ENCODE results near the gene WWC1.

WWC1 gene

DNA sequence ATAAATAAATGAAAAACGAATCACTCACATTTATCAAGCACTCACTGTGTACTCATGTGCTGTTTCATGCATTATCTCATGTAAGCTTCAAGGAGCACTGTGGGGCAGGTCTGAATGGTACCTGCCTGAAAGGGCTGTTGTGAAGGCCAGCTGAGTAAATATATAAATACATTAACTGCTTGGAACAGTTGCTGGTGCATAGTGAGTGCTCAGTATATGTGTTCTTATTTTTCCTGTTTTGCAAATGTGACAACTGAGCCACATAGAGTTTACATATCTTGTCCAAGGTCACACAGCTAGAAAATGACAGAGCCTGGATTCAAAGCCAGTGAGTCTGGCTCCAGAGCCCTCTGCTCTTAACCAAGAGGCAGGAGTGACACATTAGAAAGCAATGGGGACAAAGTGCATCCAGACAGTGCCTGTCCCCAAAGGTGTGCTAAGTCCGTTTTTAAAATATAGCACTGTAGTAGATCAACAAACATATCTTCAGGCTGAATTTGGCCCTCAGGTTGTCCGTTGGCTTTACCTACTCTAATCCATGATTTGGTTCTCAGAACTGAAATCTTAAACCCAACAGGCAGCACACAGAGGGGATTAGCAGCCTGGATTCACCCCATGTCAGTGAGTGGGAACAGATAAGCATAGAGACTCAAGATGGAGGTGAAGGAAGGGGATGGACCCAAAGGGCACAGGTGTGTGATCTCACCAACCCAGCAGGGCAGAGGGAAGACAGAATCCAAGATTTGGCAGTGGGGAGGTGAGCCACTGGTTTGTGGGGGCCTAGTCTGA, 70.8 kb downstream of the WWC1 start:
- DNase-seq (ENCODE audit: low read depth in 2 of 2): no peak

GRCh38 chr5:168364151-168364661, 72.8 kb downstream of the WWC1 start:
- no peak for DNase-seq (ENCODE audit: low read depth in 2 of 2)

- no peak for DNase-seq (ENCODE audit: low read depth in 2 of 2)
Observed at GRCh38 chr5:168364750-168365550, 73.5 kb downstream of the WWC1 start.

DNA sequence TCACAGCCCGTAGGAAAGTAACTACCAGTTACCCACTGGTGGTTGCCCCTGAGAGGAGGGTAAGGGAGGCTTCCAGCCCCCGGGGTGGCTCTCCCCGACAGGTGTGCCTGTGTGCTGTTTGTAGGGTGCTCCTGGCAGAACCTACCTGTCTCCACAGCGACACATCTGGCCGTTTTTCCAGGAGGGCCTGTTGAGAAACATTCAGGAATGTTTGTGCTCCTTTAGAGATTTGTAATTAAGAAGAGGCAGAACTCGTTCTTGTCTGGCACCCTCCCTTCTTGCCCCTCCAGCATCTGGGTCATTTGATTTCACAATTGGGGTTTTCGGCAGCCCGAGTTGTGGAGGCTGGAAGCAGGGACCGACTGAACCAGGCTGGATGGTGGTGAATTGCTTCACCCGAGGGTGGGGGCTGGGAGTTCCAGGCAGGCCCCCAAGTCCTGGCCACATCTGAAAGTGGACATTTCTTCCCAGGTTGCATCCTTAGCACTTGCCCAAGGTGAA, 74.2 kb downstream of the WWC1 start:
- no peak for DNase-seq (ENCODE audit: low read depth in 2 of 2)

DNA sequence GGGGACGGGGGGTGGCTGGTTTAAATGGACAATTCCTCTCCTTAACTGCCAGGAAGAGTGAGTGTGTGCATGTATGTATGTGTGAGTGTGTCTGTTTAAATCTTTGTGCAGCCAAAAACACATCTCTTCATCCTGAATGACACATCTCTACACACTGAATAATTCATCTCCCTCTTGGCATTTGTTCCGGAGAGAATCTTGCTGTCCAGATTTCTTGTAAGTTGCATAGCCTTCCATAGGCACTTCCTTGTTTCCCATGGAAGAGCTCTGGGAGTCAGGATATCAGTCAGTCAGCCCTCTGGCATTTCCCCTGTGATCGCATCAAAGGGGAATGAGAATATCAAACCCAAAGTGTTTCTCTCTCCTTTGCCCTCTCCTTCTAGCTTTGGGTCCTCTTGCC, 74.7 kb downstream of the WWC1 start:
- DNase-seq (ENCODE audit: low read depth in 2 of 2): no peak

DNA sequence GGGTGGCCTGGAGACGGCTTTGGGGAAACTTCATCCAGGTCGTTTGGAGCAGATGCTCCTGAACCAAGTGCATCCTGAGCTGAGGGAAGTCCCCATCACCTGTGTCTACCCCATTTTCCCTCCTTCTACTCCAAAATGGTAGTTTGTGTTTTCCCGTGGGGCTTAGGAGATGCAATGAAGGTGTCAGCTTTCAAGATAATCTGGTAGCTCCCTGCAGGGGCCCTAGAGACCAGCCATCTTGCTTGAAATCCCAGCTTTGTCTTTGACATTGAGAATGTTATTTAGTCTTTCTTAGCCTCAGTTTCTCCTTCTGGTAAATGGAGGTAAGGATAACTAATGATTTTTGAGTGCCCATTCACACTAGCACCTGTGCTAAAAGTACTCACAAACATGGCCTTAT, 77.4 kb downstream of the WWC1 start:
- DNase-seq (ENCODE audit: low read depth in 2 of 2): no peak

GRCh38 chr5:168370831-168371230, 79.4 kb downstream of the WWC1 start:
- DNase-seq (ENCODE audit: low read depth in 2 of 2): no peak

- DNase-seq (ENCODE audit: low read depth in 2 of 2): no peak
Observed at GRCh38 chr5:168372356-168372946, 81.0 kb downstream of the WWC1 start.

DNA sequence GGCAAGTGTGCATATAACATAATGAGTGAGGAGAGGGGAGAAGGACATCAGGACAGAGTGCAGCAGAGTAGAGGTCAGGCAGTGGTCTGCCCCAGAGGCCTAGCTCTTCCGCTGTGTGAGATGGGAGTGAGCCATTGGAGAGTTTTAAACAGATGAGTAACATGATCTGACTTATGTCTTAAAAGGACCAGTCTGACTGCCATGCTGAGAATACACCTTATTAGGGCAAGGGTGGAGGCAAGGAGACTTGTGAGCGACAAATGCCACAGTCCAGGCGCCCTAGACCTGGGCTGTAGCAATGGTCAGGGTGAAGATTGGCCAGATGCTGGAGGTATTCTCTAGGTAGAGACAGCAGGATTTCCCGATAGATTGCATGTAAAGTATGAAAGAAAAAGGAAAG, 83.1 kb downstream of the WWC1 start:
- no peak for DNase-seq (ENCODE audit: low read depth in 2 of 2)

GRCh38 chr5:168375214-168375613, 83.8 kb downstream of the WWC1 start:
- no peak for DNase-seq (ENCODE audit: low read depth in 2 of 2)

DNA sequence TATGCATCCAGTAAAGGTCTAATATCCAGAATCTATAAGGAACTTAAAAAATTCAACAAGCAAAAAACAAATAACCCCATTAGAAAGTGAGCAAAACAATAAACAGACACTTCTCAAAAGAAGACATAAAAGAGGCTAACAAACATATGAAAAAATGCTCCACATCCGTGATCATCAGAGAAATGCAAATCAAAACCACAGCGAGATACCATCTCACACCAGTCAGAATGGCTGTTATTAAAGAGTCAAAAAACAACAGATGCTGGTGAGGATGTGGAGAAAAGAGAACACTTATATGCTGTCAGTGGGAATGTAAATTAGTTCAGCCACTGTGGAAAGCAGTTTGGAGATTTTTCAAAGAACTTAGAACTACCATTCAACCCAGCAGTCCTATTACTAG, 86.1 kb downstream of the WWC1 start:
- no peak for DNase-seq (ENCODE audit: low read depth in 2 of 2)

DNA sequence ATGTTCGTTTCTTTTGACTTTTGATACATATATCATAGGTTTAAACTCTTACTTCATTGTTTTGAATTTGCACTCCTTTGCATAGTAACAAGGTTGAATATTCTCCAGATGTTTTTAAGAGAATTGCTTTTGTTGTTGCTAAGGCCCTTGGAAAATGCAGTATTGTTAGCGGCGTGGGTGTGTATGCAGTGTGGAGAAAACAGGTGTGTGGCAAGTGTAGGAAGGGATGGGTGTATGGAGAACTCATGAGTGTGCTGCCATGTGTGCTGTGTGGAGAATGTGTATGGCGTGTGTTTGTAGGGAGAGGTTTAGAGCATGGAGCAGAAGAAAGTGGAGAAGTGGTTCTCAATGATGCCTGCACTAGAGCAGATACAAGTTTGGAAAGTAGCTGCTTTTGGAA, 87.3 kb downstream of the WWC1 start:
- no peak for DNase-seq (ENCODE audit: low read depth in 2 of 2)

DNA sequence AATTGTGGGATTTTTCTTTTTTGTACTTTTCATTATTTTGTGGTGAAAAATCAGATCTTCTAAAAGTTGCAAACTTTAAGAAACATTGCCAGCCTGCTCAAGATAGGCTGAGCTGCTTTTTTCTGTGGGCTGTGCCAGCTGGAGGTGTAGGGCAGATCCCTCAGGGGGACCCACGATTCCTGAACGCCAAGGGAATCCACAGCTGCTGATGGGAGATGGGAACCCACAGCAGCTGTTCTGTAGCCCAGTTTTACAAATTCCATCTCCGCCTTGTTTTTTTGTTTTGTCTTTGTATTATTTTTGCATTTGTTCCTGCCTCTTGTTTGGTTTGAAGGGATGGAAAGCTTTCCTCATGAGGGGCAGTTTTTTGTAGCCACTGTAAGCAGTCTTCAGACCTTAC, 91.0 kb downstream of the WWC1 start:
- no peak for DNase-seq (ENCODE audit: low read depth in 2 of 2)

DNA sequence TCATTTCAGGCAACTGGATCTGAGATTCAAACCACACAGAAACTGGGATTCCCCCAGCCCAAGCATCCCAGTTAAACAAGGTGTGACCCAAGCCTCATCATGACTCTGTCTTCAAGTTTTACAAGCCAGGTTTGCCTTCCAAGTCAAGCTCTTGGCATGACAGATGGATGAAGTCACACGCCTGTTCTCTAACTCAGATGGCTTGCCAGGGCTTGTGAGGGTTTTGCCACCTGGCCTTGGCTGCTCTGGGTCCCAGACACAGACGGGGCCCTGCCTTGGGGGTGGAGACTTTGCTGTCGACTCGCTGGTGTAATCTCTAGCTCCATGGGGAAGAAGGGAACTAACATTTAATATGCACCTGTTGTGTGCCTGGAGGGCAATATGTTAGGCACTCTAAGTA, 99.0 kb downstream of the WWC1 start:
- no peak for DNase-seq (ENCODE audit: low read depth in 2 of 2)

DNA sequence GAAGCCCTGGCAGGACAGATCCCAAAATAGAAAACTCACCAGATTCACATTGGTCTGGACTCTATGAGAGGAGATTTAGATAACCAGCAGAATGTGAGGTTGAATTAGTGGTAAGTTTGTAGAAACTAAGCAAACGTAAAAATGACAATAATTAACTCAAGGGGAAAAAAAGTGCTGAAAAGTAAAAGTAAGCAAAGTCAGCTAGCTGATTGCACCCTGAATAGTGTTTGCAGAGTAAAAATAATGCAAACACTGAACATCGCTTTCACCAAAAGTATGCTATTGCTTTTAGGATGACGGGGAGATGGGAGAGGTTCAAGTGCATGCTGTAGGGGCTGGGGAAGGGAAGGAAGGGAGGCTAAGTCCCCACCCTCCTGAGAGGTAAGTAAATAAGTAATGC, 102.3 kb downstream of the WWC1 start:
- DNase-seq (ENCODE audit: low read depth in 2 of 2): no peak

DNA sequence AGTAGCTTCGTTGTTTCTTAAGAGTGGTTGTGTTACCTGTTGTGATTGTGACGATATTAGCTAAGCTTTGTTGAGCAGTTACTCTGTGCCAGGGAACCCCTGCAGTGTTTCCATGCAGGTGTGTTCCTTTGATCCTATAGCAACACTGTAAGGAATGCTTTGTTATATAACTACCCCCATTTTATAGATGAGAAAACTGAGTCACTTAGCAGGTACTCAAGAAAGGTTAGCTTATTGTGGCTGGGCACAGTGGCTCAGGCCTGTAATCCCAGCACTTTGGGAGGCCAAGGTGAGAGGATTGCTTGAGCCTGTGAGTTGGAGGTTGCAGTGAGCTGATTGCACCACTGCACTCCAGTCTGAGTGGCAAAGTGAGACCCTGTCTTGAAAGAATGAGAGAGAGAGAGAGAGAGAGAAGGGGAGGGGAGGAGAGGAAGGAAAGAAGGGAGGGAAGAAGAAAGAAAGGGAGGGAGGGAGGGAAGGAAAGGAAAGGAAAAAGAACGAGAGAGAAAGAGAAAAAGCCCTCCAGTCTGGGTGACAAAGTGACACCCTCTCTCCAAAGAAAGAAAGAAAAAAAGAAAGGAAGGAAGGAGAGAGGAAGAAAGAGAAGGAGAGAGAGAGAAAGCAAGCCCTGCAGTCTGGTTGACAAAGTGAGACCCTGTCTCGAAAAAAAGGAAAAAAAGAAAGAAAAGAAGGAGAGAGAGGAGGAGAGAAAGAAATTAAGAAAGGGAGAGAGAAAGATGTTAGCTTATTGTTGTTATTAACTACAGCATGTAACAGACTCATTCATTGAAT, 109.2 kb downstream of the WWC1 start:
- DNase-seq (ENCODE audit: low read depth in 2 of 2): no peak

DNA sequence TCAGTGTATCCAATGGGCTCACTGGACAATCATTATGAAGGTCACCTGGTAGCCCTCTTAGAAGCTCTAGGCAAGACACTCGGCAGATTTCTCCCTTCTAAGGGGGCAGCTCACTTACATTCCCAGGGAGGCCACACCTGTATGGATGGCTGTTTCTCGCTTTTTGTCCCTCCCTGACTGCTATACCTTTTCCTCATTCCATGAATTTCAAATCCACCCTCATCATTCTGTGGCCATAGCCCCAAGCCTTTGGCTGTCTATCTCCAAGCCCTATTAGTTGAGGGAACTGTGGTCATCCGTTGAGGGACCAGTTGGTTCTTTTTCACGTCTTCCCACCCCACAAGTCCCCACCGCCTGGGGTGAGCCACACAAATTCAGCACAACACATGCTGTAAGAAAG, 109.8 kb downstream of the WWC1 start:
- DNase-seq (ENCODE audit: low read depth in 2 of 2): no peak

GRCh38 chr5:168401880-168402279, 110.4 kb downstream of the WWC1 start:
- DNase-seq (ENCODE audit: low read depth in 2 of 2): no peak

DNA sequence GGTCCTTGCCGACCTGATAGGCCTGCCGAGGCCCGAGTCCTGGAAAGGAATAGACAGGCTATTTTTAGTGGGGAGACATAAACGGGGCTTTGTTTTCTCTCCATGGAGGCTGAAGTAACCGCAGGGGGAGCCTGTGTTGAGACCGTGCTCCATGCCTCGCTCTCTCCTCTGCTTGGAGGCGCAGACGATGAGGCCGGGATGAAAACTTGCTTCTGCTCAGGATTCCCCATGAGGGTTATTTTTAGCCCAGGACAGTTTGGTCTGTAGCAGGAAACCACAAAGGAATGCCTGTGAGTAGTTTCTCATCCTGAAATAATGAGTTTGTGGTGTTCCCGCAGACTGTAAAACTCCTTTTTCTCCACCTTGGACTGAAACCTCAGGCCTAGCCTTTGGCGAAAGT, 112.9 kb downstream of the WWC1 start:
- DNase-seq (ENCODE audit: low read depth in 2 of 2): no peak

DNA sequence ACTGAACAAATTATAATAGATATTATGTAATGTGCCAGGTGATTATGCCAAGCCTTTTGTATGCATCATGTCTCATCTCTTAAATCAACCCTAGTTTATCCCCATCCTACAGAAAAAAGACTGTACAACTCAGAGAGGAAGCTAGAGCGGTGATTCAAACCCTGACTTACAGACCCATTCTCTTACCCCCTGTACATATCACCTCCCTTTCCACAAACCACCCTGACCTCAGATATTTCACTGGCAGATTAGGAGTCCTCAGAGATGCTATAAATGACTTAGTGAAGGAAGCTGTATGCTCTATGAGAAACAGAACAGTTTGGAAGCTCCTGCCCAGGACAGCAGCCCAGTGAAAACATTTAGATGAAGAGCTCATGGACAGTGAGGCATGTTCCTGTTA, 115.8 kb downstream of the WWC1 start:
- DNase-seq (ENCODE audit: low read depth in 2 of 2): no peak

DNA sequence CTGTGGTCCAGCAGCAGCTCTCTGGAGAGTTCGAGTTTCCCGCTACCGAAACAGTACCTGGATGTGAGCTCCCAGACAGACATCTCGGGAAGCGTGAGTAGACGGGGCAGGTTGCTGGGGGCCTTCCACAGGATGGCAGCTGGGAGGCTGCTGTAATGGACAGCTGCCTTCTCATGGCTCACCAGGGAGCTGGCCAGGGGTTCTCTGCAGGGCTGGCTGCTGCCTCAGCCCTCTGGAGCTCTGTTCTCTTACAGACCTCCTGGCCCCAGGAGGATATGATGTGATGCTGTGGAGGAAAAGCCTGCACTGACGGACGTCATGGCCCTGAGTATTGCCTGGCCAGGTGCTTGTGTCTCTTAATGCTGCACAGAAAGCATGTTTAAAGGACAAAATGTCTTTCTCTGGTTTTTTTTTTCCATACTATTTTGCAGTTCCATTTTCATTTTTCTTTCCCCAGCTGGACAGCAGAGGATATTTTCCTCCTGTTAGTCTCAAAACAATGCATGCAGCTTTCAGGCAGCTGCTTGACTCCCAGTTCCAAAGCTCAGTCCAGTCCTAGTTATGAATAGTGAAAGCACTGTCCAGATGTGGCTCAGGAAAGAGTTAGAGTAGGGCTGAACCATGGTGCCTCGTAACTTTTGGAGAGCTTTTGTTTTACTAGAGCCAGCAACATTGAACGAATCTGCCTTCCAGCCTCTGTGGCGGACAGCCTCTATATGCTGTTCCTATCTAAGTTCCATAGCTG, 117.3 kb downstream of the WWC1 start:
- DNase-seq (ENCODE audit: low read depth in 2 of 2): no peak

All from activated CD4-positive, alpha-beta T cell treated with anti-CD3 and anti-CD28 coated beads for 24 hours (primary cell).